GM12874 (cell line): ENCODE results near the gene LRRC23.

Experiments used
- CTCF ChIP-seq: IDR thresholded peaks from 2 replicates; pipeline ENCODE4 v1.5.1; 2011; ENCODE audit warnings: low read depth, mild to moderate bottlenecking, control low read depth, low read length, moderate library complexity; ENCODE audit not compliant: insufficient read depth

Gene LRRC23

GRCh38 chr12:6927379-6928021 is 22.9 kb downstream of the LRRC23 start, which contains the start of gene ATN1:
Gene ATN1, plus strand, starts transcription at chr12:6927959. Its CDS starts 6,043 bp downstream, at chr12:6934002.
- no peak for TF ChIP-seq CTCF

- no peak for TF ChIP-seq CTCF
Observed at GRCh38 chr12:6928022-6928702, 23.5 kb downstream of the LRRC23 start.

GRCh38 chr12:6928703-6929407 is 24.2 kb downstream of the LRRC23 start:
- TF ChIP-seq CTCF, result no peak

- no peak for TF ChIP-seq CTCF
Observed at GRCh38 chr12:6929466-6930452, 25.1 kb downstream of the LRRC23 start.

GRCh38 chr12:6932766-6933165 is 28.1 kb downstream of the LRRC23 start:
- no peak for TF ChIP-seq CTCF

- TF ChIP-seq CTCF, result no peak
Observed at GRCh38 chr12:6934110-6934509, 29.5 kb downstream of the LRRC23 start.
